HL-60/S4 treated with retinoic acid at 250 ng/mL for 4 days and 3 days (cell line): ENCODE measurements around the gene AKIRIN1.
"Not testable (repeated sequence)": the region's sequence is repeated elsewhere in the genome, so short reads cannot be mapped to it uniquely, and the experiment has no call there.

Source experiments
- in situ Hi-C: fragments of 300-500 bp; cut with MboI; formaldehyde crosslinking; loops from 2 replicates; pipeline ENCODE4 v1.7.0; 2022; ENCODE audit warnings: low sequenced_read_pairs

The AKIRIN1 gene

DNA sequence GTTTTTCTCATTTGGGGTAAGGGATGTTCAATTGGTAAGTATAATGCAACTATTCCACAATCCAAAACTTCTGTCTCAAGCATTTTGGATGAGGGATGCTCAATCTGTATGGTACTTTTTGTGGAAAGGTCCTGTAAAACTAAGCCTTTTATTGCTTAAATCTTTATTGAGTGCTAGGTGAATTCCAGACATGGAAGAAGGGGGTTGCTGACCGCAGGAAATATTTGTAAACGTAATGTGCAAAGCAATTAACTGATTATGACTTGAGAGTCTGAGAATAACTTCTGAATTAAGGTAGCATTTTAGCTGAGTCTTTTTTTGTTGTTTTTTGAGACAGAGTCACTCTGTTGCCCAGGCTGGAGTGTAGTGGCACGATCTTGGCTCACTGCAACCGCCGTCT, 3.1 kb downstream of the AKIRIN1 start:
- in situ Hi-C loops: no loop called here

DNA sequence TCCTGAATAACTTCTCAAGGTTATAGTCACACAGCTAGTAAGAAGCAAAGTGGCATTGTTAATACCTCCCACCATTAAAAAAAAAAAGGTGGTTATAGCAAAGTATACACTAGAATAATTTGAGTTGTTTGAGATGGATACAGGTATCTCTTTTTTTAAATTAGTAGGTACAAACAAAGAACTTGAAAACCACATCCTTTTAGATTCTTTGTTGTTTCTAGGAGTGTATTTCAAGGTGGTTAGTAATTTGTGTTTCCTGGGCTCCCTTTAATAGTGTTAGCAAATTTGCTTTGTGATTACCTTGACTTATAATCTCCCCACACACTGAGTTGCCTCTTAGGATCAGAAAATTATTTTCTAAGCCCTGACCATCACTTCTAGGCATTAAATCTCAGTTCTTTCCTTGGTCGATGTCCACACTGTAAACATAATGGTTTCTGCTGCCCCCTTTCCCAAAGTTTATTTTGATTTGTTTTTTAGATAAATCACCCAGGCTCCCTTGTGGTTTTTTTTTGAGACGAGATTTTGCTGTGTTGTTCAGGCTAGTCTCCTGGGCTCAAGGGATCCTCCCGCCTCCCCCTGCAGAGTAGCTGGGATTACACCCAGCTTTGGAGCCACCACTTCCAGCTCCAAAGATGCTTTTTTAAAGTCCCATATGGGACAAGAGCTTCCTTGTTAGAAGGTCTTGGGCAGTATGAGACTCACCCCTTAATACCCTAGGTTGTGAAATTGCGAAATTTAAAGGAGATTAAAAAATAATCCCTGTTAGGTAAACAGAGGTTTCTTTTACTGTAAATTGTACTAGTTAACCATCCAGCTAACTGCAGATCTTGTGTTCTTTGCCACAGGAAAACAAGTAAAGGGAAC, 6.2 kb downstream of the AKIRIN1 start:
- in situ Hi-C loops: no loop called here

- in situ Hi-C loops: no loop called here
Measured at GRCh38 chr1:38997901-38998190, 6.8 kb downstream of the AKIRIN1 start.

GRCh38 chr1:39001516-39002421, 10.7 kb downstream of the AKIRIN1 start:
- in situ Hi-C loops: no loop called here

DNA sequence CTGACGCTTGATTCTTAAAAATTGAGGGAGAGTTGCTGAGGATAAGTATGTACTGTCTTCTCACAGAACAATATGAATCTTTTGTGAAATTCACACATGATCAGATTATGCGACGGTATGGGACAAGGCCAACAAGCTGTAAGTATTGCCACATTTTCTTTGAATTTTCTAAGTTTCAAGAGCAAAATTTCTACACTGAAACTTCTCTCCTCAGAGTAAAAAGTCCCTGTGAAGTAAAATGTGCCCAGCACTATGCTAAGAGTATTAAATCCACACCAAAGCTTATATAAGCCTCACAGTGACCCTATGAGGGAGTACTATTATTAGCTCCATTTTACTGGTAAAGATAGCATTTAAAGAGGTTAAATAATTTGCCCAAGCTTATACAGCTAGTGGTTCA, 12.2 kb downstream of the AKIRIN1 start:
- in situ Hi-C loops: no loop called here

DNA sequence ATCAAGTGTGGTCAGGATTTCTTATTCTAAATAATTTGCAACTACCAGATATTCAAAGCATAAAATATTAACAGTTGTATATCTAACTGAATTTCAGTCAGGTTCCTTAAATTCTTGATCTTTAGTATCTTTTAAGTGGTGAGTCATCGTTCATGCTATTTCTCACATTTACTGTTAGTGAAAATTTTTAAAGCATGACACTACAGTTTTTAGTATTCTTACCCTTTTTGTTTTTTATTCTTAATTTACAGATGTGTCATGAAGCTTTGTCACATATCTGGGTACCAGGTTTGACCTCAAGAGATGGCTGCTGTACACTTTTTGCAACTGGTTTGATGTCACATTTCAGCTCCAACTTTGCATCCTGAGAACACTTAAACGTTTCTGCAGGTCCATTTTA, 12.7 kb downstream of the AKIRIN1 start:
- in situ Hi-C loops: no loop called here

- in situ Hi-C loops: no loop called here
Measured at GRCh38 chr1:39006287-39006686, 15.2 kb downstream of the AKIRIN1 start.

GRCh38 chr1:39006726-39007645, 15.9 kb downstream of the AKIRIN1 start:
- in situ Hi-C loops: no loop called here

DNA sequence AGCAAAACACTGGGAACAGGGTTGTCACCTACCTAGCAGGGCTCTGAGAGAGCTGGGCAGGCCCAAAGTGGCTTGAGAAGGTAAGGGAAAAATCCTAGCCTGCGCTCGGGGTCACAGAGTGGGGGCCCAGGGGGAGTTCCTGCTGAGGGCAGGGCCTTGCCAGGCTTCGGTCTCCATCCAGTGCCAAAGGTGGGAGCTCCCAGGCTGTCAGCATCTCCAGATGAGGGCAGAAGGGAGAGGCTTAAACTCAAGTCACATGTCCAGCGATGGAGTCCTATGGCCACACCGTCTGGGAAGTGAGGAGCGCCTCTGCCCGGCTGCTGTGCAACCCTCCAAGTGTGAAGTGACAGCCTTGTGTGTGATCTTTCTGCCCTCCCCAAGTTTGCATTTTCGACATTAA, 23.9 kb downstream of the AKIRIN1 start:
- in situ Hi-C loops: not testable (repeated sequence)

DNA sequence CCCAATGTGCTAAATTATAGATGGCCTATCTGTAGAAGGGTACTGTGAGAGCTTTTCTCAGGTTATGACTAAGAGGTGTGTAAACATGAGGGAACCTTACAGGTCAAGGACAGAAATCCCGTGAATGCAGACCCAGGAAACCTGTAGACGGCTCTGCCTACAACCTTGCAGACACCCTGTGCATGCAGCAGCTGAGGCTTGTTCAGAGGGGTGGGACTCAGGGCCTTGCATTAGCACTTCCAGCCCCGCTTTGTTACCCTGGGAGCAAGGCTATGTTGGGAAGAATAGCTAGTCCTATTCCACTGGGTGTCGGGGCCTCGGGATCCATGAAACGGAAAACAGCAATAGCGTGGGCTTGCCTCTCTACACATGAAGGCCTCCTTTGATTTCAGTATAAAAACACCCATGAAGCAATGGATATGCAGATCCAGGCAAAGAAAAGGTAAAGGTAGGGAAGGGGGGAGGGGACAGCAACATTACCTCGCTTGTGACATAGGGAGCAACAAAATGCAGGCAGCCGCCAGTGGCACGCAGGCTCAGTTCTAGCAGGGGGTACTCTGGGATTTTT, 25.6 kb downstream of the AKIRIN1 start:
- in situ Hi-C loops: no loop called here

DNA sequence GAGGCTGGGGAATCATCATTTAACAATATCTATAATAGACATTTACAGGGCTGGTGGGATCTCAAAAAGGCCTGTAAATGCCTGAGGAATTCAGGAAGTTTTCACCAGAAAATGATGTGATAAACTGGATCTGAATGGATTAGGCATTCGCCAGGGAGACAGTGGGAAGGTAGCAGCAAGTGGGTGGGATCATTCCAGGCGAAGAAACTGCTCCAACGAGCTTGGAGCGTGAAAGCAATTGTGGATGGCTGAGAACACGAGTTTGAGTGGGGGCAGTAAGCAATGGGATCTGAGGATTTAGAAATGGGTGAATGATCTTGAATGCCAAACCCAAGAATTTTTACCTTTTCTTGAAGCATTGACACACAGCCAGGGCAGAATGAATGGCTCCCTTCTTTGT, 26.2 kb downstream of the AKIRIN1 start:
- in situ Hi-C loops: no loop called here

- in situ Hi-C loops: not testable (repeated sequence)
Measured at GRCh38 chr1:39020494-39020893, 29.4 kb downstream of the AKIRIN1 start.

DNA sequence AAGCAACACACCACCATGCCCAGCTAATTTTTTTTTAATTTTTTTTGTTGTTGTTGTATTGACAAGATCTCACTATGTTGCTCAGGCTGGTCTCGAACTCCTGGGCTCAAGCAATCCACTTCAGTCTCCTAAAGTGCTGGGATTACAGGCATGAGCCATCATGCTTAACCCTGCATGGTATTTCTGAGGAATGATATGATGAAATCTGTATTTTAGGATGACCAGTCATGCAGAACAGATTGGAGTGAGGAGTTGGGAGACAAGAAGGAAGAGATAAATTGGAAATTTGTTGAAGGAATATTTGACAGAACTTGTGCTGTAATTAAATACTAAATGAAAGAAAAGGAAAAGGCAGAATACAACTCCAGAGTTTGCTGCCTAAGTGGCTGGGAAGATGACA, 30.4 kb downstream of the AKIRIN1 start:
- in situ Hi-C loops: no loop called here

DNA sequence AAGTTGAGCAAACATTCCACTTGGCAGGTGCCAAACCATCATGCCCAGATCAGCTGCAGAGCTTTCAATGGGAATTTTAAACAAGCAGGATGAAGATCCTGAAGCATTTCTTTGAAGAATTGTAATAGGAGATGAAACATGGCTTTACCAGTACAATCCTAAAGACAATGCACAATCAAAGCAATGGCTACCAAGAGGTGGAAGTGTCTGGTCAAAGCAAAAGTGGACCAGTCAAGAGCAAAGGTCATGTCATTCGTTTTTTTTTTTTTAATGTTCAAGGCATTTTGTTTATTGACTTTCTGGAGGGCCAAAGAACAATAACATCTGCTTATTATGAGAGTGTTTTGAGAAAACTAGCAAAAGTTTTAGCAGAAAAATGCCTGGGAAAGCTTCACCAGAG, 32.1 kb downstream of the AKIRIN1 start:
- in situ Hi-C loops: no loop called here

- in situ Hi-C loops: no loop called here
Measured at GRCh38 chr1:39026051-39026865, 35.2 kb downstream of the AKIRIN1 start, which contains the start of gene NDUFS5. Gene NDUFS5, plus strand, starts transcription at chr1:39026350. Its CDS starts 2,375 bp downstream, at chr1:39028725.

- in situ Hi-C loops: no loop called here
Measured at GRCh38 chr1:39026866-39027507, 35.9 kb downstream of the AKIRIN1 start.

DNA sequence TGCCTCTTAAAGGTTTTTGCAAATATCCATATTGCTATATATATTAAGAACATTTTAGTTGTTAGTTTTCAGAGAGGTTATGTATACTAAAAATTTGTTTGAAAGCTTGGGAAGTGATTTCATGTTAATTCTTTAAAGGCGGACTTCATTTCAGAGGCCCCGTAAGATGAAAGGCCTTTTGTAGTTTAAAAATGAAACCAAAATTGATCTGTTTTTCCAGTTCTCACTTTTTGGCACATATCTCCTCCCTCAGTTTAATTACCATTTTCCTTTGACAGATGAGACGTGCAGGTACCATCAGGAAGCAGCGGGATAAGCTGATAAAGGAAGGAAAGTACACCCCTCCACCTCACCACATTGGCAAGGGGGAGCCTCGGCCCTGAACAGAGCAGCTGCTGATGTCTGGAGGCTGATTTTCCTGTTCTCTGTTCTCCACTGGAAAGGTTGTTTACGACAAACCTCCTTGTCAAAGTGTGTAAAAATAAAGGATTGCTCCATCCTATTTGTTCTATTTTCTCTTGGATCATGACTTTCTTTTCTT, 43.1 kb downstream of the AKIRIN1 start:
- in situ Hi-C loops: no loop called here

GRCh38 chr1:39036678-39037077, 45.6 kb downstream of the AKIRIN1 start:
- in situ Hi-C loops: no loop called here

DNA sequence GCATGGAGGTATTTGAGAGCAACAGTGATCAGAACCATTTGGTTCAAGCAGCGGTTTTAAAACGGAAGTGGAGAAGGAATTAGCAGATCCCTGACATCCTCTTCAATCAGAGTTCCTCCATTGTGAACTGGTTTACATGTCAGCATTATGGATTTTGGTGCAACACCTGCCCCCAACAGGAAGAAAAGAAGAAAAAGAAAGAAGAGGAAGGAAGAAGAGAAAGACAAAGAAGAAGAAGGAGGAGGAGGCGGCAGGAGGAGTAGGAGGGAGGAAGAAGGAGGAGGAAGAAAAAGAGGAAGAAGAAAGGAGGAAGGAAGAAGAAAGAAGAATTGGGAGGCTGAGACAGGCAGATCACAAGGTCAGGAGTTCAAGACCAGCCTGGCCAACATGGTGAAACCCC, 52.4 kb downstream of the AKIRIN1 start:
- in situ Hi-C loops: no loop called here
